SK-MEL-5 (cell line): ENCODE measurements around the gene DCUN1D2. TPM values are rescaled to one million over a fixed set of nuclear protein-coding genes. Genes with fewer than 3 reads are reported as not detected.

Source experiments
- DNase-seq: peaks from one replicate; pipeline ENCODE4 v3.0.0-alpha.2; 2016; ENCODE audit warnings: low read depth, low spot score
- in situ Hi-C: cut with HindIII; loops from 2 replicates; pipeline ENCODE4 v1.10.0; 2016; ENCODE audit warnings: low sequenced_read_pairs, high pct_unique_total_duplicates, low pct_unique_long_range_greater_than_20kb
- total RNA-seq: library from RNA; depleted of rRNA; stranded (reverse); fragments of >200 nt; shearing (Covaris generic); gene quantifications from 2 replicates; pipeline ENCODE4 v1.2.3, GENCODE V29; 2014

The DCUN1D2 gene
- total RNA-seq, 1 experiment from 2014 or later, result 9.8 TPM

DNA sequence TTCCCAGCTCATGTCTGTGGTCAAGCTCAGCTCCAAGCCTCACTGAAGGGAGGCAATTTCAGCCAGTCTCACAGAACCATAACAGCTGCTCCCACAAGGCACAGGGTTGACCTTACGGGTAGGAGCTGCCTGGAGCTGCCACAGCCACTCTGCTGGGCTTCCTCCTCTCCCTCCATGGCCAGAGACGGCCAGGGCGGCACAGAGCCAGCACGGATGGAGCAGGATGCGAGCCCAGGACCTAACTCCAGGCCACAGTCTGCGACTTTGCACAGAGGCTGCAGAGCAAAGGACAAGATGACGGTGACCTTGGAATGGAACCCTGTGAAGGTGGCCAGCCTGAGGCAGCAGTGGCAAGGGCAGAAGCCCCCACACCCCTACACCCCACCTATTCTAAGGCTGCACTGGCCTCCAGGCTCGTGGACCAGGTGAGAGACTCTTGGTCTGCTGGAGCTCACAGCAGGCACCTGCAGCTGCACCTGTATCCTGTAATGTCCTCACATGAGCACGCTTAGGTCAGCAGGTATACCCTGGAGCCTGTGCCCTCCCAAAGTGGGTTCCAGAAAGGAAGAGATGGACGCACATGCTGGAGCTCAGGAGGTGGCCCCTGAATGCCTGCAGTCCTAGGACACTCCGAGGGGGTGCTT is 66.9 kb downstream of the DCUN1D2 start:
- in situ Hi-C loops, result no loop called here
- DNase-seq, result no peak

DNA sequence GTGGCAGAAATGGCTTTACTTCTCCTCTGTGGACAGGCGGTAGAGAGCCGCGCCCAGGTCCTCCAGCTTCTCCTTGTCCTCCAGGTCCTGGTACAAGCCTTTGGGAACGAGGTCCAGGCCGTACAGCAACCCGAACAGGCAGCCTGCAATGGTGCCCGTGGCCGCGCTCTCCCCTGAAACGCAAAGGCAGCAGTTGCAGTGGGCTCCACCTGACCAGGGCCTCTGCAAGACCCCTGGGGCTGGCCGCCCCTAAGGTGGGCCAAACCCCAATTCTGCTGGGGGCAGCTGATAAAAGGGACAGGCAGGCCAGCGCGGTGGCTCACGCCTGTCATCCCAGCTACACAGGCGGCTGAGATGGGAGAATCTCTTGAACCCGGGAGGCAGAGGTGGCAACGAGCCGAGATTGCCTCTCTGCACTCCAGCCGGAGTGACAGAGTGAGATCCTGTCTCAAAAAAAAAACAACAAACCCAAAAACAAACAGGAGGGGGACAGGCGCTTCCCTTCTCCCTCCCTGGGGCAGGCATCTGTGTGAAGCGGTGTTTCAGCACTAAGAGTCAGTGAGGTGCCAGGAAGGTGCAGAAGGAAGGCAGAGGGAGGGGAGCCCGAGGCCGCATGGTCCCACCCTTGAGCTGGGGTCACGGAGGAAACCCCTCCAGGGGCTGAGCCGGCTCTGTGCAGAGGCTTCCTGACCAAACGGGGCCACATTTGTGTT is 67.5 kb downstream of the DCUN1D2 start:
- DNase-seq, result no peak
- in situ Hi-C loops, result no loop called here

DNA sequence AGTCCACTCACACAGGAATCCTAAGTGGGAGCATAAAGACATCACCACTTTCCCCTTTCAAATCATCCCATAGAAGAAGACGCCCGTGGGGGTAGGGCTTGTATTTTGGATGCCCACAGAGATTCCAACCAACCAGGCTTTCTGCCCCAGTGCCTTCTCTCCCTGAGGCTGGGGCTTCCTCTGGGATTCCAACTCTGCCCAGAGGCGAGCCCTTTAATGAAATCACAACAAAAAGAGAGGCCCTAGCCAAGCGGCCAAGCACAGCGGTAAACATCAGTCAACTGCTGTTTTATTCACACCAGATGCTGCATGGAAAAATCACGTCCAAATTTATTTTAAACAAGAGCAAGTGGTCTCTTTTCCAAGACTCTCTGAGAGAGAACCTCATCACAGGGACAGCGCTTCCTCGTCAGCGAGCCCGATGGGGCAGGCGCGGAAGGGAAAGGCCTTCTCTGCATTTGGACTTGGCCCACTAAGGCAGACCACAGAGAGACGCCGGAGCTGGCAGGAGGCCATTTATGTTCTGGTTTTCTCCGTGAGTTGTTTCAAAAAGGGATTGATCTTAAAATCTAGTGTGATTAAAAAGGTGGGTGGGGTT is 68.7 kb downstream of the DCUN1D2 start:
- in situ Hi-C loops, result no loop called here
- DNase-seq, result no peak

DNA sequence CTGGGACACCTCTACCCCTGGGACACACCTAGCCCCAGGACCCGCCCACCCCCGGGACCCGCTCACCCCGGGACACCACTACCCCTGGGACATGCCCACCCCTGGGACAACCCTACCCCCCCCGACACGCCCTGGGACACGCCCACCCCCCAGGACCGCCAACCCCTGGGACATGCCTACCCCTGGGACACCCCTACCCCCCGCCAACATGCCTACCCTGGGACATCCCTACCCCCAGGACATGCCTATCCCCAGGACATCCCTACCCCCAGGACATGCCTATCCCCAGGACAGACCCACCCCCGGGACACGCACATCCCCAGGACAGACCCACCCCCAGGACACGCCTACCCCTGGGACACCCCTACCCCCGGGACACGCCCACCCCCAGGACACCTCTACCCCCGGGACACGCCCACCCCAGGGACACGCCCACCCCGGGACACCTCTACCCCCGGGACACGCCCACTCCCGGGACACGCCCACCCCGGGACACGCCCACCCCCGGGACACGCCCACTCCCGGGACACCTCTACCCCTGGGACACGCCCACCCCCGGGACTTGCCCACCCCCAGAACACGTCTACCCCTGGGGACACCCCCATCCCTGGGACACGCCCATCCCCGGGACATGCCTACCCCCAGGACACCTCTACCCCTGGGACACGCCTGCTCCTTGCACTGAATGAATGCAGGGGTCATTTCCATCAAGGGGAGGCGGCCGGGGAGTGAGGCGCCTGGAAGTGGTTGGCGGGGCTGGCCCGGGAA is 69.5 kb downstream of the DCUN1D2 start:
- in situ Hi-C loops, result no loop called here
- DNase-seq, result no peak

DNA sequence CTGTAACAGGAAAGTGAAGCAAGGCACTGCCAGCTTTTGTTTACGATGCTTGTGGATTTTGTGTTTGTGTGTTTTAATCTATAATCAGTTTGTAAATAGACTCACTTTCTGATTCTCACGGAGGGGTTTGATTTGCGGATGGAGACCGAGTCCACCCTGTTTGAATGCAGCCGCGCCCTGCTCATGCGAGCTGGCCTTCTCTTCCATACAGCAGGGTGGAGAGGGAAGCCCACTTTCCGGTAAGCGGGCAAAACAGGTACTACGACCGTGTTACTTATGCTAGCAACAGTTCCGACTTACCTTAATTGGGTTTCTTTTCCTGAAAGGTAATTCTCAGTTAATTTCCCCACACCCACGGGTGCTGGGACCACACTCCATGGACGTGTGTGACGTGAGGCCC is 70.3 kb downstream of the DCUN1D2 start:
- no peak for DNase-seq
- in situ Hi-C loops, result no loop called here

DNA sequence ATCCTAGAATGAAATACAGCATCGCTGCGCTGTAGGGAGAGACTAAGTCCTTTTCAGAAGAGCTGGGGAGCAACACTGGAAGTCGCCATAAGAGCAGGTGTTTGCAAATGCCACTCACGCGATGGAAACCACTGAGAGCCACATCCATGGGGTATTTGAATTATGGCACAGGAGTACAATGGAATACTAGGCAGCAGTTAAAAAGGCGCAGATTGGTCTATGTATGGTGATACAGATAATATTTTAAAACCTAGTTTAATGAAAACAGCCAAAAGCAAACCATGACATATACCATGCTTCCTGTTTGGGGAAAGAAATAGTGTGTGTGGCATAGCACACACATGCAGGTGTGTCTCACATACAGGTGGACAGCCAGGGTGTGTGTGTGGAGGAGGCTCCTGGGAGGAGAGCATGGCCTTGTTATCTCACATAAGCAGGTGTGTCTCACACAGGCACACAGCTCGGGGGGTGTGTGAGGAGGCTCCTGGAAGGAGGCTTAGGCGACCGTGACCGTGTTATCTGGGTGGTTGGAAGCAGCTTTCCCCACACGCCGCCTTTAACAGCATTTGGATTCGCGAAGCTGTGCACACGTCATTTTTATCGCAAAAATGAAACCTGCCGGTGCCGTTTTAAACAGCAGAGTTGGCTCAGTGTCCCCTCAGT is 70.8 kb downstream of the DCUN1D2 start:
- no peak for DNase-seq
- in situ Hi-C loops, result no loop called here

DNA sequence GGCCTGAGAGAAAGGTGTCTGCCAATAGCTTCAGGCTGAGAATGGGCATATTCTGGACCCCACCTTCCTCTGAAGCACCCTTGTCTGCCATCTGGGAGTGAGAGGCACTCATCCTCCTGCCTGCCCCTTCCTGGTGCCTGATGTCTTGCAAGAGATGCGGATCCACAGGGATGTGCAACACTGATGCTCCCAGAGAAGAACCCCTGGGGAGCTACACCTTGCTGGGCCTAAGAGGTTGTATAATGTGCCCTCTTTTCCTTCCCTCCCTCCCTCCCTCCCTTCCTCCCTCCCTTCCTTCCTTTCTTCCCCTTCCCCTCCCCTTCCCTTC is 71.8 kb downstream of the DCUN1D2 start:
- DNase-seq, result no peak

DNA sequence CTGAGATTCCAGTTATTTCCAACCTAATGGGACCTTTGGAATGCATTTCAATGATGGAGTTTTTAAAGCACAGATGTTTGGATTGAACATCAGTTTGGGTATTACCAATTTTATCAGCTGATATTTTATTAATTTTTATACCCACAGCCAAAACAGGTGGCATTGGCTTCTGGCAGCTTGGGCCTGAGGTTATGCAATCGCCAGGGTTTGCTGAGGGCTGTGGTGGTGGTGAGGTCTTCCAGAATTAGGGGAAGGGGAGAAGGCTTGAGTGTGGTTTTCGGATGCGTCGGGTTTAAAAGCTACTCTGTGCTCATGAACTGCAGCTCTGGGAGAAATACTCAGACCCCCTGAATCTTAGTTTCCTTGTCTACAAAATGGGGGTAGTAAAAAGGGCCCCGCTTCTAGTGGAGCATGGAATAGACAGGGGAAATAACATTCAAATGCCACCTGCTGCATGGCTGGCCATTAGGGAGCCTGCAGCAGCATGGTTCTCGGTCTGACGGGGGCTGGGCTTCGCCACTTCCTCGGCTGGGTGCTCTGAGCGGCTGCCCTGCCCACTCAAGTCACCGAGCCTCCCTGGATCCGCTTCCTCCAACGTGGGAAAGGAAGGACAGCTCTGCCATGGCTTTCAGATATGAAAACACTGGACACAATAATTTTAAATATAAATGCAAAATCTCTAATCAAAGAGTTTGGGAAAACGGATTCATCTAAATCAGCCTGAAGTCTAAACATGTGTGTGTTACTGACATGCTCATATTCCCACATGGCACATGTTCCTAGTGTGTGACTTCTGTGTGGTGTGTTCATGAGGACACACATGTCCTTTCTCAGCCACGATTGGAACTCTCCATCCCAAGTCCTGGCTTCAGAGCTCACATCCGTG is 72.4 kb downstream of the DCUN1D2 start:
- in situ Hi-C loops, result no loop called here
- no peak for DNase-seq

More for the DNA sequence above, 71.8 kb downstream of the DCUN1D2 start:
- in situ Hi-C loops, result no loop called here

DNA sequence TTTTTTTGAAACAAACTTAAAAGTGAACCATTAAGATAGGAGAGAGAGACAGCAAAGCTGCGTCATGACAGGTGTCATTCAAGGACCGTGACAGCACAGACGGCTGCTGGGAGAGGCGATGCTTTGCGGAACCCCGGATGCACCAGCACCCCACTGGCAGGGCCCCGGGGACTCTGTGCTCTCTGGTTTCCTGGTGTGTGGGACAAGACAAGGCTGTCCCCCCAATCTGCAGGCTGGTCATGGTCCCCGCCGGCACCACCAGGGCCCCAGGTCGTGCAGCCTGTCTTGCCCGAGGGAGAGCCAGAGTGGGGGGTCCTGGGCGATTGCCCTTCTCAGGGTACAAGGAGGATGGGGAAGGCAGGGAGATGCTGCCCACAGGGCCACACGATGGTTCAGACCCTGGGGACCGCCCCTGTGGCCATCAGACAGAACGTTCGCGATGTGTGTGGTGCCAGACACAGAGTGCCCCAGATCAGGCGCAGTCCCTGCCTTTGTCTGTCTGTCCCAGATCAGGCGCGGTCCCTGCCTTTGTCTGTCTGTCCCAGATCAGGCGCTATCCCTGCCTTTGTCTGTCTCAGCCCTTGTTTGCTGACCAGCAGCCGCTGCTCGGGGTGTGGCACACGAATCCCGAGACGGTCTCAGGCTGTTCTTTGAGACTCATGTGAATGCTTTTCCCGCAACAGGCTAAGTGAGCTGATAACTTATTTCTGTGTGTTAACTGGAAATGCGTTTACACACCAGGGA is 73.3 kb downstream of the DCUN1D2 start:
- in situ Hi-C loops, result no loop called here
- no peak for DNase-seq

DNA sequence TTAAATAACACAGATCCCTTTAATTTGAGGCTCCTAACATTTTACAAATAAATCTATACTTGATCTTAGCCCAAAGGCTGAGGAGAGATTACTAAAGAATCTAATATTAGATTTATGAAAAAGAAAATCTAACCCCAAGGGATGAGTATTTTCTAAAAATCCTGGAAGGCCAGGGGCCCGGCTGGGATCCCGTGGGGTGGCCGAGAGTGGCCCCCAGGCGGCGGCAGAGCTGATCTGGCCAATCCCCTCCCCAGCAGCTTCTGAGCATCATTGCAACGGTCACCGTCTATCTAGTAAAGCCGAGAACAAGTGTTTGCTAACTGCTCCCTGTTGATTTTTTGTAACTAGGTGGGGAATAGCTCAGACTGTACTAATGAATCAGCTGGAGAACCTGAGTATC is 74.7 kb downstream of the DCUN1D2 start:
- no peak for DNase-seq
- in situ Hi-C loops, result no loop called here

DNA sequence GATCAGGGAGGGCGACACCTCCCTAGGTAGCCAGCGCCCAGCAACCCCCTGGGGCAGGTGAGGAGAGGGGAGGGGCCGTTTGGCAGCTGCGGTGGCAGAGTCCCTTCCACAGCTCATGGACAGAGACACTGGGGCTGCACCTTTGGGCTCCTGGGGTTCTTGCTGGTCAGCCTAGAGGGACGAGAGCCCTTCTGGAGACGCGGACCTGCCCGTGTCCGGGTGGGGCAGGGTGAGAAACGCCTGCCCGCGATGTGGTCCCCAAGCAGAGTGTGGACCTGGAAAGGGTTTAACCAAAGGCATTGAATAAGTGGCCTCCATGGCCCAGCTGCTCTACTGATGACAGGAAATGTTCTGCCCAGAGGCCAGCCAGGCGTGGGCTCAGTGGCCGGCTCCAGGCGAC is 75.5 kb downstream of the DCUN1D2 start:
- in situ Hi-C loops, result no loop called here

DNA sequence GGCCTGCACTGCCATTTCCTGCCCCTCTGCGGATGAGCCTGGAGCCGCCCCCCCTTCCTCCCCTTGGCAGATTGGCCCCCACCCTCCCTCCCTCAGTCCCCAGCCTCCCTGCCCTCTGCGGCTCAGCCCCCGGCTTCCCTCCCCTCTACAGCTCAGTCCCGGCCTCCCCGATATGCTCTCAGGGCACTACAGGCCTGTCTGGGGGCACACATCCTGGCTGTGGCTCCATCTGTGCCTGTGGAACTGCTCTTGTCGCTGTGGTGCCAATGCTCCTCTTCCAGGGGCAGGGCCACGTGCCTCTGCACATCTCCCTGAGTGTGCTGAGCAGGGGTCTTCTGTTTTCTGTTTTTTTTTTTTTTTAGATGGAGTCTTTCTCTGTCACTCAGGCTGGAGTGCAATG is 76.2 kb downstream of the DCUN1D2 start:
- in situ Hi-C loops, result no loop called here

More for the DNA sequence above, 75.5 kb downstream of the DCUN1D2 start:
- DNase-seq, result no peak

DNA sequence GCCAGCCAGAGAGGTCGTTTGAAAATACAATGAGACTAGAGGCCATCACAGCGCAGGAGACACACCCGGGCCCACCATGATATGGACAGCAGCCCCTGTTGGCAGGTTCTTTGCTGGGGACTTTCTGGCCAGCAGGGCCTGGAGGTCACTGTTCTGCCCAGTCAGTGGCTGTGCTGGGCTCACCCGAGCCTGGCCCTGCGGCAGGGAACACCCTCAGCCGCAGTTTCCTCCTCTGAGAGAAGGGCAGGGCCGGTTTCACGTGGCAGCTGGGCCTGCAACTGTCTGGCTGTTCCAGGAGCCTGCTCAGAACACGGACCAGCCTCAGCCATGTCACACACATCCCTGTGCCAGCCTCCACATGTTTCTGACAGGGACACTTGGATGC is 76.6 kb downstream of the DCUN1D2 start:
- in situ Hi-C loops, result no loop called here
- DNase-seq, result no peak

More for the DNA sequence above, 76.2 kb downstream of the DCUN1D2 start:
- DNase-seq, result no peak

DNA sequence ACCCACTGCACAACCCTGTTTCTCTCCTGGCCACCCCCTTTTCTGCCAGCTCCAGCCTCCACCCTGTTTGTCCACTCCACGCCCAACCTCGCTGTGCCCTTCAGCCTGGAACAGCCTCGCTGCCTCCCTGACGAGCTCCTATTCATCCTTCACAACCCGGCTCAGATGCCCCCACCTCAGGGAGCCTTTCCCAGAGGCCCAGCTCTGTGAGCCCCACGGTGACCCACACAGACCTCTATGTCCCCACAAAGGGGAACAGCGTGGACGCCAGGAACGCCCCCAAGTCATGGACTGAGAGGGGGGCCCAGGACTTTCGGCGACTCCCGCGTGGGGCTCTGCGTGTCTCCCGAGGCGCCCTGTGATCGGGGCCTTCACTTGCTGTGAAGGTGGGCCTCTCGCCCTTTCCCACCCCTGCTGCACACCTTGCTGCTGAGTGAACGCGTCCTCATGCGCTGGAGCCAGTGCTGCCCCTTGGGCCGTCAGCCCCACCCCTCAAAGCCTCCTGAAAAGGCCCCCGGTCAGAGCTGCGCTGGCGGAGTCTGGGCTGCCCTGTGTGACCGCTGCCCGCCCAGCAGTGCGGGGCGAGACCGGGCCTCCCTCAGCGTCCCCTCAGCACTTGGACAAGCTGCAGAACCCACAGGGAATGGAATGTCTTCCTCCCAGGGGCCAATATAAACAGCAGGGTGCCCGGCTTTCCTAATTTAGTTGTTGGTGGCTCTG is 77.2 kb downstream of the DCUN1D2 start:
- no peak for DNase-seq
- in situ Hi-C loops, result no loop called here

DNA sequence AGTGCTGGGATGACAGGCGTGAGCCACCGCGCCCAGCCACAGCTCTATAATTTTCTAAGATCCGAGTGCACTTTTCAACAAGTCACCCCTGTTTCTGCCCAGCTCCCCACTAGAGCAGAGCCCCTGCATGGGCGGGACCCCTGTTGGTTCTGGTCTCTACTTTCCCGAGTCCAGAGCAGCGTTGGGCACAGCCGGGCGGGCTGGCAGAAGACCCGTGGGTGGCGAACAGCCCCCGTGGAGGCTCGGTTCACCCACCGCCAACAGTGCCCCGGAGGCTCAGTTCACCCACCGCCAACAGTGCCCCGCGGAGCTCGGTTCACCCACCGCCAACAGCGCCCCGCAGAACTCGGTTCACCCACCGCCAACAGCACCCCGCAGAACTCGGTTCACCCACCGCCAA is 78.1 kb downstream of the DCUN1D2 start:
- no peak for DNase-seq
- in situ Hi-C loops, result no loop called here
